Measurements from ENCODE around the gene KLHL26. TPM values are rescaled to one million over a fixed set of nuclear protein-coding genes. Genes with fewer than 3 reads are reported as not detected.
A peak's percentile ranks its signal among the peaks of the same experiment; 100 is the strongest.

KLHL26 gene
- total RNA-seq, 1 experiment from 2014 or later: 7.1 TPM

DNA sequence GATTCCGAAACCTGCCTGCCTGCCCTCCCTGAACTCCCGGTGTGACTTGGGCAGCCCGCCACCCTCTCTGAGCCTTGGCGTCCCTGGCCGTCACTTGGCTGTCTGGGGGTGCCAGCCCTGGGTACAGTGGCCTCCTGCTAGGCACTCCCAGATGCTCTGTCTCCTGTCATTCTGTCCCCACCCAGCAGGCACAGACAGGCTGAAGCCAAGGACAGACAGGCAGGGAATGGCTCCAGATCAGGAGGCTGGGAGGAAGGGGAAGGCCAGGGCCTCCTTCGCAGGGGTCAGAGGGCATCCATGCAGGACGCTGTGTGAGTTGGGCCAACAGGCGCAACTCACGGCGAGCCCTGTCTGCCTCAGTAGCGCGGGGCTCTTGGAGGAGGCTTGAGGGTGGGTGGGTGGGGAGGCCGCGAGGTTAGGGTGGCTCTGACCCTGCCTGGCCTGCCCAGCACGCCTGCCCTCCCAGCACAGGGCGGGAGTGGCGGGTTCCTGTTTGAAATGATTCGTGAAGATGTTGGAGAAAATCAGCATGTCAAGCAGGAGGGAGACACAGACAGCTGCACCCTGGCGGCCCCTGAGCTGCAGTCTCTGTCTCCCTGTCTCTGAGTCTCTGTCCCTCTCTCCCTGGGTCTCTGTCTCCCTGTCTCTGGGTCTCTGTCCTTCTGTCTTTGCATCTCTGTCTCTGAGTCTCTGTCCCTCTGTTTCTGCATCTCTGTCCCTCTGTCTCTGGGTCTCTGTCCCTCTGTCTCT lies 19.7 kb downstream of the KLHL26 start:
- DNase-seq: peak; percentile 58
- no peaks in the 10 kb centered on the region for H3K36me3 ChIP-seq (replicated peaks; ENCODE audit: control insufficient read depth, insufficient read depth, low read length)
- H3K4me3 ChIP-seq (ENCODE audit: insufficient read depth, low read depth, low read length): no peak overlapping the region
- H3K27me3 ChIP-seq (ENCODE audit: control insufficient read depth, insufficient read depth, low read length): no peaks in the 10 kb centered on the region

DNA sequence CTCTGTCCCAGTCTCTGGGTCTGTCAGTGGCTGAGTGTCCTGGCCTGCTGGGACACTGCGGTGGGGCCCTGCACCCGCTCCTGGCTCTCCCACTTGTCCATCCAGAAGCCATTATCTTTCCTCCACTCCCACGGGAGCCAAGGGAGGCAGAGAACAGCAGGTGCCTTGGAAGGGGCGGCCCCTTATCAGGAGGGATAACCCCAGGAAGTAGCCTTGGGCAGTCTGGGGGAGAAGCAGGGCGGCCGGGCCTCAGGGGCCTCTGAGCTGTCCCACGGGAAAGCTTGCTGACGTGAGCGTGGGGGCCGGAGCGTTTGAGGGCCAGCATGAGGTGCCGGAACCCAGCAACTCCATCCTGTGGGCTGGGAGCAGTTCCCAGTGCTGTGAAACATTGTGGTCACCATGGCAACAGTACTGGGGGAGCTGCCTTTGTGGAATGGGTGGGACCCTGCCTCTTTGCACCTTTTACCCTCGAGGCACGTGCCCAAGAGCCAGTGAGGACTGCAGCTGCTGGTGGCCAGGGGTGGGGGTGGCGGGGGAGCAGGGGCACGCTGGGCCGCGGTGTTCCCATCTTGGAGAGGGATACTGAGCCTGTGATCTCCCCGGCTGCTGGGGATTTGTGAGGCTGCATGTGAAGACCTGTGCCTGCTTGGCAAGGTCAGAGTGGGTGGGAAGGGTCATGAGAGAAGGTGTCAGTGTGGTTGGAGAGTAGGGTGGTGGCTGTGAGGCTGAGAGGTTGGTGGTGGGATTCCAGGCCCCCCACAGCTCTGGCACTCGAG lies 20.9 kb downstream of the KLHL26 start:
- DNase-seq: peak; percentile 89
- Histone ChIP-seq H3K4me3 (ENCODE audit: insufficient read depth, low read depth, low read length) (no peak overlapping the region), H3K27me3 (ENCODE audit: control insufficient read depth, insufficient read depth, low read length) (no peaks in the 10 kb centered on the region), H3K36me3 (replicated peaks; ENCODE audit: control insufficient read depth, insufficient read depth, low read length) (no peaks in the 10 kb centered on the region)

DNA sequence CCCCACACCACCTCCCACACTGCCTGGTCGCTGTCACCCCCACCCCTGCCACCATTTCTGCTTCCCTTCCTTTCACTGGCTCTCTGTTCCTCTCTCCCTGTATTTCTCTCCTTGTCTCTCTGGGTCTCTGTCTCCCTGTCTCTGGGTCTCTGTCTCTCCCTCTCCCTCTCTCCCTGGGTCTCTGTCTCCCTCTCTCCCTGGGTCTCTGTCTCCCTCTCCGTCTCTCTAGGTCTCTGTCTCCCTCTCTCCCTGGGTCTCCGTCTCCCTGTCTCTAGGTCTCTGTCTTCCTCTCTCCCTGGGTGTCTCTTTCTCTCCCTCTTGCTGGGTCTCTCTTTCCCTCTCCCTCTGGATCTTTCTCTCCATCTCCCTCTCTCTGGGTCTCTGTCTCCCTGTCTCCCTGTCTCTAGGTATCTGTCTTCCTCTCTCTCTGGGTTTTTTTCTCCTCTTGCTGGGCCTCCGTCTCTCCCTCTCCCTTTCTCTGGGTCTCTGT lies 21.6 kb downstream of the KLHL26 start:
- Histone ChIP-seq H3K4me3 (ENCODE audit: insufficient read depth, low read depth, low read length) (no peak overlapping the region), H3K36me3 (replicated peaks; ENCODE audit: control insufficient read depth, insufficient read depth, low read length) (no peaks in the 10 kb centered on the region), H3K27me3 (ENCODE audit: control insufficient read depth, insufficient read depth, low read length) (no peaks in the 10 kb centered on the region)
- DNase-seq: no peak

DNA sequence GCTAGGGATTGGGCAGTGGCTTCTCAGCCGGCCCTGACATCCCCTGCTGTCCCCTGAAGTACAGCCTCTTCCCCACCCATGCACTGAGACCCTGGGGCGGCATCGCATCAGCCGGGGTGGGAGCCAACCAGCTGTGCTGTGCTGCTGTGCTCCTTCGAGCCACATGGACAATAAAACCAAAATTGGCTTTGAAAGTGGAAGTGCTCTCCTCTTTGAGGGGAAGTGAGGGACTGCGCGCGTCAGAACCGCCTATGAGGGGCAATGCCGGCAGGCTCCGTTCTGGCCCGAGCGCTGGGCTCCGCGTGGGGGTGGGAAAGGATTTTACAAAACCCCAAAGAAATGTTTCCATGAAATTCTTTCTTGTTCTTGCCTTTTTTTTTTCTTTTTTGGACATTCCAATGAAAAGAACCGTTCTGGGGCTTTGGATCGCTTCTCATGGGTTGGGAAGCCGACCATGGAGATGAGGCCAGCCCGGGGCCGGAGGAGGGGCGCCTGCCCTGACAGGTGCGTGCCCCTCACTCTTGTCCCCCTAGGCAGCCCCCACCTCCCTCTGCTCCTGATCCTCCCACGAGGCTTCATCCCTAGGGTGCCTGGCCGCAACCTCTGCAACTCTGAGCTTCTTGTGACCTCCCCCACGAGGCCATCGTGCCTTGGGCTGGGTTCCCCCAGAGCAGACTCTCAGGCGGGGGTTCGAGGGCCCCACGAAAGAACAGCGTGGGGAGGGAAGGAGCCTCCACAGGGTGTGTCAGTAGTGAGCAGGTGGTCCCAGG lies 22.6 kb downstream of the KLHL26 start:
- peak; percentile 70 for DNase-seq
- no peak overlapping the region for H3K4me3 ChIP-seq (ENCODE audit: insufficient read depth, low read depth, low read length)
- no peaks in the 10 kb centered on the region; the same call in 1 of the 2 replicates for H3K36me3 ChIP-seq (replicated peaks; ENCODE audit: control insufficient read depth, insufficient read depth, low read length)
- H3K27me3 ChIP-seq (ENCODE audit: control insufficient read depth, insufficient read depth, low read length): no peaks in the 10 kb centered on the region

DNA sequence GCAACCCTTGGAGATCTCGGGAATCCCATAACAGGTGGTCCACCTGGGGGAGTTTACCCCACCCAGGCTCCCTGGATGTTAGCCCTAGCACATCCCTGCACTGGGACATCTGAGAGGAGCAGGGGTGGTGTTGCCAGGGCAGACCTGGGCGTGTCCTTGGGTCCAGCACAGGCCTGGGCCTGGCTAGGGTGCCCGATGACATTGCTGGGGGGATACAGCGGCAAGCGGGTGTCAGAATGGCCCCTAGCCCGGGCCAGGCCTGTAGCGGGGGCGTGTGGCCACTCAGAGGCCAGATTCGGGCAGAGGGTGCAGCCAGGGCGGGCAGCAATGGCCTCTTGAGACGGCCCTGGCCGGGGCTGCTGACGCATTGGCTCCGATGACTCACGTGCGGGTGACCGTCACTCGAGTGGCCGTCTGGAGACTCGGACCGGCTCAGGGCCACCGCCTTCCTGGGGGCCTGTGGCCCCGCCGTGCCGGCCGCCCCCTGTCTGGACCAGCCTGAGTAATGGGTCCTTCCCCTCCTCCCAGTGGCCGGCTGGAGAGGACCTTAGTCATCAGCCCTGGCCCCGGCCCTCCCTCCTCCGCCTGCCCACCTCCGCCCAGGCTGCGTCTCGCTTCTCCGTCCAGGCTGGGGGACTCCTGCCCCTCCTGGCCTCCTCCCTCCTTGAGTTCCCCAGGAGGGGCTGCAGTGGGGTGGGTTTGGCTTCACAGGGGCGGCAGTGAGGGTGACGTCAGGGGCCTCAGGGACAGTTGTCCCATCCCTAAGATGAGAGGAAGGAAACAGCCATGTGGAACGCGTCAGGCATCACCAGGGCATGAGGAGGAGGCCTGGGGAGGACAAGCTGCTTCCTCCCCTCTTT lies 23.5 kb downstream of the KLHL26 start:
- Histone ChIP-seq H3K4me3 (ENCODE audit: insufficient read depth, low read depth, low read length) (no peak overlapping the region), H3K27me3 (ENCODE audit: control insufficient read depth, insufficient read depth, low read length) (no peaks in the 10 kb centered on the region), H3K36me3 (replicated peaks; ENCODE audit: control insufficient read depth, insufficient read depth, low read length) (no peaks in the 10 kb centered on the region; the same call in none of the 2 replicates)
- peak; percentile 72 for DNase-seq

DNA sequence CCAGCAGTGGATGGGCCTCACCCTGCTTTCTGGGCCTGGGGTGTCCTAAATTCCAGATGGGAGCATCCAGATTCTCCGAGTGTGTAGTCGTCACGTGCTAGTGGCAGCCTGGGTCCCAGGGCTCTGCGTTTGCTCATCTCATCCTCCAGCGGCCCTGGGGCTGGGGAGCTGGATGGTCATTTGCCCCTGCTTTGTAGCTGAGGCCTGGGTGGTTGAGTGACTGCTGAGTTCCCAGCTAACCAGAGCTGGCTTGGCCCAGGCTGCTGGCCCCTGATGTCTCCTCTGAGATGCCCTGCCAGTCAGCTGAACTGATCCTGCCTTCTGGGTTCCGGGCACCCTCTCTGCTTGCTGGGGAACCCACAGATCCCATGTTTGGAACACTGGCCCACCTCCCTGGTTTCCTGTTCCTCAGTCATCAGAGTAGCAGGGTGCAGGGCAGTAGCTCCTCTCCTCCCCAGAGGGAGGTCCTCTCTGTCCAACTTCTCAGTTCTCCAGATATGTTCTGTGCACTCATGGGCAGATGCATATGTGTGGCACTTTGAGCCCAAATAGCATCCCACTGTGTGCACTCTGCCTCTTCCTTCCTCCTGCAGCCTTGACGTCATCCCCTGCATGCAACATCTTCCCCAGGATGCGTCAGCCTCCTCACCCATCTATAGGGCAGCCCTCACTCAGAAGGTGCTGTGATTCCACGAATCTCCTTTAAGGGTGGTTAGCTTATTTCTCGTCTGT lies 24.3 kb downstream of the KLHL26 start:
- Histone ChIP-seq H3K36me3 (replicated peaks; ENCODE audit: control insufficient read depth, insufficient read depth, low read length) (no peaks in the 10 kb centered on the region; the same call in none of the 2 replicates), H3K4me3 (ENCODE audit: insufficient read depth, low read depth, low read length) (no peak overlapping the region), H3K27me3 (ENCODE audit: control insufficient read depth, insufficient read depth, low read length) (no peaks in the 10 kb centered on the region)
- DNase-seq: no peak

DNA sequence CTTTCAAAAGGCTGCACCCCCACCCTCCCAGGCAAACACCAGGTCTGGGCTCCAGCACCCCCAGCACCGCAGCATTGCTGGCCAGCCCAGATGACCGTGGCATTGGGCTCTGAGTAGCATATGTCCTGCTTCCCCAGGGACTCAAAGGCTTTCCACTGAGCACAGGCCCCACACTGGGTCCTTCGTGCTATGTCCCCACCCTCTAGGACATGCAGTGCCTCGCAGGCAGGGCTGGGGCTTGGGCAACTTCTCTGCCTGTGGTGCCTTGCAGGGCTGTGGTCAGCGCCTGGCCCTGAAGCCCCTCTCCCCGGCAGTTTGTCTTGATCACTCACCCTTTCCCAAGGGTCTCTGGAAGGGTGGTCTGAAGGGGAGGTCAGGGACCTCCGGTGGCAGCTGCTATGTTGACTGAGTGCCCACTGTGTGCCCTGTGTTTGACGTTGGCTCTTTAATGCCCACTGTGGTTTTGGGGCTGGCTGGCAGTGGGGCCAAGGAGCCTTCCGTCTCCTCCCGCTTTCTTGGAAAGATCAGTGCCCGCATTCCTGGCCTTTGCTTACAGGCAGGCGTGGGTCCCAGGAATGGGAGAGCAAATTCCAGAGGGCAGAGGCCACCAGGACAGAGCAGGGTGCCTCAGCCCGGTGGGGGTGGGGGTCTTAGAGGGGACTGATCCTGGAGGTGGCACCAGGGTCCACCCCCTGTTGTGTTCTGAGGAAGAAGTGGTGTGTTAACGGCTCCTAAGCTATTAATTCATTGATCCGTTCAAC lies 26.3 kb downstream of the KLHL26 start:
- no peak overlapping the region for H3K4me3 ChIP-seq (ENCODE audit: insufficient read depth, low read depth, low read length)
- H3K36me3 ChIP-seq (replicated peaks; ENCODE audit: control insufficient read depth, insufficient read depth, low read length): no peaks in the 10 kb centered on the region; the same call in none of the 2 replicates
- DNase-seq: peak; percentile 65
- no peaks in the 10 kb centered on the region for H3K27me3 ChIP-seq (ENCODE audit: control insufficient read depth, insufficient read depth, low read length)

DNA sequence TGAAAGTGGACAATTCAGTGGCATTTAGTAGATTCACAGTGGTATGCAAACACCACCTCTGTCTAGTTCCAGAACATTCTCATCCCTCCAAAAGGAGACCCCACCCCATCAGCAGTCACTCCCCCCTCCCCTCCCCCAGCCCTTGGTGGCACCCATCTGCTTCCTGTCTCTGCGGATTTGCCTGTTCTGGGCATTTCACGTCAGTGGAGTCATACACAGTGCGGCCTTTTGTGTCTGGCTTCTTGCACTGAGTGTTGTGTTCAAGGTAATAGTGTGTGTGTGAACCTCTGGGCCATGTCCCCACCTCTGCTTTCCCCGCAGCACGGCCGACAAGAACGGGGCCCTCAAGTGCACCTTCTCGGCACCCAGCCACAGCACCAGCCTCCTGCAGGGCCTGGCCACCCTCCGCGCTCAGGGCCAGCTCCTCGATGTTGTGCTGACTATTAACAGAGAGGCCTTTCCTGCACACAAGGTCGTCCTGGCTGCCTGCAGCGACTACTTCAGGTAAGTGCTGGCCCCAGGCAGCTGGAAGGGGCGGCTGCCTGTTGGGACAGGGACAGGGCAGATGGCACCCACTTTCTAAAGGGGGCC lies 27.2 kb downstream of the KLHL26 start:
- DNase-seq: no peak
- Histone ChIP-seq H3K36me3 (replicated peaks; ENCODE audit: control insufficient read depth, insufficient read depth, low read length) (no peaks in the 10 kb centered on the region; the same call in none of the 2 replicates), H3K27me3 (ENCODE audit: control insufficient read depth, insufficient read depth, low read length) (no peaks in the 10 kb centered on the region), H3K4me3 (ENCODE audit: insufficient read depth, low read depth, low read length) (no peak overlapping the region)

DNA sequence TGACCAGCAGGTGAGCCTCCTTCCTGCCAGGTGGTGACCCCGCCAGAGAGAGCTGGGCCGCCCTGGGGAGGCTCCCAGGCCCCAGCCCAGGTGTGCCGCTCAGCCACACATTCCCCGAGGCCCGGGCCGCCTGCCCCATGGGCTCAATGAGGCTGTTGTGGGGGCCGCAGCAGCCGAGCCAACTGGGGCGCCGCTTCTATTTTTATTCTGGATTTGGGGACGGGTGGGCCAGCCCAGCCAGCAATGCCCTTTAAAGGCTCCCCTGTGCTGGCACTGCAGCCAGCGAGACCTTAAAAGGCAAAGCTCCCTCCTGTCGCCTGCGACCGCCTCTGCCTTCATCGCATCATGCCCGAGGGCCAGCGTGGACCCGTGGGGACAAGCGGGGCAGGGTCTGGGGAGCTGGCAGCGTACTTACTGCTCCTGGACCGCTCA lies 29.0 kb downstream of the KLHL26 start:
- DNase-seq: peak; percentile 54
- Histone ChIP-seq H3K4me3 (ENCODE audit: insufficient read depth, low read depth, low read length) (no peak overlapping the region), H3K36me3 (replicated peaks; ENCODE audit: control insufficient read depth, insufficient read depth, low read length) (no peaks in the 10 kb centered on the region; the same call in none of the 2 replicates), H3K27me3 (ENCODE audit: control insufficient read depth, insufficient read depth, low read length) (no peaks in the 10 kb centered on the region)

DNA sequence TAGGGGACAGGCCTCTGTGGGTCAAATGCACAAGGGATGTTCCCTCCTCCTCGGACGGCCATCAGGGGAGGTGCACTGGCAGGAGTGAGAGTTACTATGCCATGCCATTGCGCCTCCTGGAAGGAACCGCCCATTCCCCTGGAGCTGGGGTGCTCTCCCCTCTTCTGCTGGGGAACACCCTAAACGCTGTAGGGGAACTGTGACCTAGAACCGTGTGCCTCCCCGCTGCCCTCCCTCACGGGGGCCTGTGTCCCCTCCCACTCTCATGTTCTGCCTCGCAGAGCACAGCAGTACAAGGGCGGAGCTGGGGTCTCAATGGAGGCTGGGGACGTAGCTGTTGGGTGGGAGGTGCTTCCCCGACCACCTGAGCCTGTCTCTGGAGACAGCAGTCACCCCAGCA lies 29.5 kb downstream of the KLHL26 start:
- no peak overlapping the region for H3K4me3 ChIP-seq (ENCODE audit: insufficient read depth, low read depth, low read length)
- H3K27me3 ChIP-seq (ENCODE audit: control insufficient read depth, insufficient read depth, low read length): no peaks in the 10 kb centered on the region
- no peak for DNase-seq
- no peaks in the 10 kb centered on the region; the same call in none of the 2 replicates for H3K36me3 ChIP-seq (replicated peaks; ENCODE audit: control insufficient read depth, insufficient read depth, low read length)

DNA sequence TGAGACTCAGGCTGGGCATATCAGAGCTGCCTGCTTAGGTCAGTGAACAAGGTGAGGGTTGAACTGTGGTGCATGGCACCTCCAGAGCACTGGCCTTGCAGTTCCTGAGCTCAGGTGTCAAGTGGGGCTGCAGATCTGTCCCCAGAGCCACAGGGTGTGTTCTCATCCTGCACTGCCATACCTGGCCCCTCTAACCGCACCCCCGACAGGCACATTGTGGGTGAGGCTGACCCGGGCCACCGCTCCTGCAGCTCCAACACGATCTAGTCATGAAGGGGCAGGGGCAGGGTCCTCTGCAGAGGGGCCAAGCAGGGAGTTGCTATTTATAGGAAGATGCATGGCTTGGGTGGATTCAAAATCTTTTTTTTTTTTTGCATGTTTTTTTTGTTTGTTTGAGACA lies 30.0 kb downstream of the KLHL26 start:
- no peaks in the 10 kb centered on the region; the same call in none of the 2 replicates for H3K36me3 ChIP-seq (replicated peaks; ENCODE audit: control insufficient read depth, insufficient read depth, low read length)
- DNase-seq: no peak
- H3K27me3 ChIP-seq (ENCODE audit: control insufficient read depth, insufficient read depth, low read length): no peaks in the 10 kb centered on the region
- no peak overlapping the region for H3K4me3 ChIP-seq (ENCODE audit: insufficient read depth, low read depth, low read length)

DNA sequence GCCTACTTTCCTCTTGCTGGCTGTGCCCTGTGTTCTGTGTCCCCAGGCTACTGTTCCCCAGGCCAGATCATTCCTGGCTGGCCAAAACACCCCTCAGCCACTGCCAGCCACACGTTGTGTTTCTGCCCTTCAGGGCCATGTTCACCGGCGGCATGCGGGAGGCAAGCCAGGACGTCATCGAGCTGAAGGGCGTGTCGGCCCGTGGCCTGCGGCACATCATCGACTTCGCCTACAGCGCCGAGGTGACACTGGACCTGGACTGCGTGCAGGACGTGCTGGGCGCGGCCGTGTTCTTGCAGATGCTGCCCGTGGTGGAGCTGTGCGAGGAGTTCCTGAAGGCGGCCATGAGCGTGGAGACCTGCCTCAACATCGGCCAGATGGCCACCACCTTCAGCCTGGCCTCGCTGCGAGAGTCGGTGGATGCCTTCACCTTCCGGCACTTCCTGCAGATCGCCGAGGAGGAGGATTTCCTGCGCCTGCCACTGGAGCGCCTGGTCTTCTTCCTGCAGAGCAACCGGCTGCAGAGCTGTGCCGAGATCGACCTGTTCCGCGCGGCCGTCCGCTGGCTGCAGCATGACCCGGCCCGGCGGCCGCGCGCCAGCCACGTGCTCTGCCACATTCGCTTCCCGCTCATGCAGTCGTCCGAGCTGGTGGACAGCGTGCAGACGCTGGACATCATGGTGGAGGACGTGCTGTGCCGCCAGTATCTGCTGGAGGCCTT lies 30.9 kb downstream of the KLHL26 start:
- H3K27me3 ChIP-seq (ENCODE audit: control insufficient read depth, insufficient read depth, low read length): no peaks in the 10 kb centered on the region
- no peaks in the 10 kb centered on the region; the same call in none of the 2 replicates for H3K36me3 ChIP-seq (replicated peaks; ENCODE audit: control insufficient read depth, insufficient read depth, low read length)
- H3K4me3 ChIP-seq (ENCODE audit: insufficient read depth, low read depth, low read length): no peak overlapping the region
- DNase-seq: no peak

Measured in H7 (cell line).